GM19324 (cell line): ENCODE data around the gene CXorf49.
"Not testable (repeated sequence)": the region's sequence is repeated elsewhere in the genome, so short reads cannot be mapped to it uniquely, and the experiment has no call there.

ENCODE experiments used
- ATAC-seq: cut with Tn5 transposase; IDR thresholded peaks from one replicate; pipeline ENCODE4 v1.9.1; 2021; ENCODE audit warnings: mild to moderate bottlenecking, moderate library complexity; ENCODE audit not compliant: unreplicated experiment, low FRiP score

The CXorf49 gene

GRCh38 chrX:71676068-71676795 lies 41.9 kb downstream of the CXorf49 start:
- ATAC-seq: not testable (repeated sequence)

- not testable (repeated sequence) for ATAC-seq
These were observed 42.4 kb downstream of the CXorf49 start for GRCh38 chrX:71675636-71676035.

GRCh38 chrX:71671938-71672337 lies 46.1 kb downstream of the CXorf49 start:
- no peak for ATAC-seq

GRCh38 chrX:71671043-71671780 lies 46.9 kb downstream of the CXorf49 start:
- ATAC-seq: no peak

- not testable (repeated sequence) for ATAC-seq
These were observed 48.1 kb downstream of the CXorf49 start for GRCh38 chrX:71669947-71670346.

- no peak for ATAC-seq
These were observed 48.6 kb downstream of the CXorf49 start for GRCh38 chrX:71669492-71669891.

GRCh38 chrX:71668248-71668595 lies 49.9 kb downstream of the CXorf49 start:
- no peak for ATAC-seq

- no peak for ATAC-seq
These were observed 50.5 kb downstream of the CXorf49 start, which contains the start of gene LOC101059915 for GRCh38 chrX:71667328-71668247. Gene LOC101059915, plus strand, starts transcription at chrX:71667546.

GRCh38 chrX:71666240-71667223 lies 51.6 kb downstream of the CXorf49 start:
- no peak for ATAC-seq

- ATAC-seq: no peak
These were observed 52.3 kb downstream of the CXorf49 start for GRCh38 chrX:71665747-71666146.

- no peak for ATAC-seq
These were observed 53.1 kb downstream of the CXorf49 start for GRCh38 chrX:71664889-71665491.
